VCaP (cell line): Measurements from ENCODE around the gene USP51.
"Not testable (repeated sequence)": the region's sequence is repeated elsewhere in the genome, so short reads cannot be mapped to it uniquely, and the experiment has no call there.

ENCODE experiments used
- H3K27ac ChIP-seq: fragments of 450-650 bp; 2 replicates; pipeline ENCODE4 v1.5.1; 2017
- TF ChIP-seq, protein P1 (sequence below): fragments of 450-650 bp; conservative IDR thresholded peaks from 2 replicates; pipeline ENCODE4 v1.5.1; 2017; ENCODE audit warnings: mild to moderate bottlenecking, moderate library complexity

Gene USP51

GRCh38 chrX:55480390-55481062, 9.1 kb downstream of the USP51 start:
- TF ChIP-seq, protein P1, sequence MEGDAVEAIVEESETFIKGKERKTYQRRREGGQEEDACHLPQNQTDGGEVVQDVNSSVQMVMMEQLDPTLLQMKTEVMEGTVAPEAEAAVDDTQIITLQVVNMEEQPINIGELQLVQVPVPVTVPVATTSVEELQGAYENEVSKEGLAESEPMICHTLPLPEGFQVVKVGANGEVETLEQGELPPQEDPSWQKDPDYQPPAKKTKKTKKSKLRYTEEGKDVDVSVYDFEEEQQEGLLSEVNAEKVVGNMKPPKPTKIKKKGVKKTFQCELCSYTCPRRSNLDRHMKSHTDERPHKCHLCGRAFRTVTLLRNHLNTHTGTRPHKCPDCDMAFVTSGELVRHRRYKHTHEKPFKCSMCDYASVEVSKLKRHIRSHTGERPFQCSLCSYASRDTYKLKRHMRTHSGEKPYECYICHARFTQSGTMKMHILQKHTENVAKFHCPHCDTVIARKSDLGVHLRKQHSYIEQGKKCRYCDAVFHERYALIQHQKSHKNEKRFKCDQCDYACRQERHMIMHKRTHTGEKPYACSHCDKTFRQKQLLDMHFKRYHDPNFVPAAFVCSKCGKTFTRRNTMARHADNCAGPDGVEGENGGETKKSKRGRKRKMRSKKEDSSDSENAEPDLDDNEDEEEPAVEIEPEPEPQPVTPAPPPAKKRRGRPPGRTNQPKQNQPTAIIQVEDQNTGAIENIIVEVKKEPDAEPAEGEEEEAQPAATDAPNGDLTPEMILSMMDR: no peak

DNA sequence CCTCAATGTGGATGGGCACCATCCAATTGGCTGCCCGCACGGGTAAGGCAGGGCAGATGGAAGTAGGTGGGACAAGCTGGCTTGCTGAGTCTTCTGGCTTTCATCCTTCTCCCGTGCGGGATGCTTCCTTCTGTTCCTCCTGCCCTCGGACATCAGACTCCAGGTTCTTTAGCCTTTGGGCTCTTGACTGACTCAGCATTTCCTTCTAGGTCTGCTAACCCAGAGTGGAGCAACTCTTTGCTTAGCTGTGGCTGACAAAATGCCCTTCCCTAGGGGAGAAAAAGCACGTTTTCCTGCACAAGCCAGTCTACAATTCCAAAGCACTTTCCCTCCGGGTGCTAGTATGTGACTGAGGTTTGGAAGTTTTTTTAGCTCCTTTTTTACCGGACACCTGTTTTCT, 9.7 kb downstream of the USP51 start:
- not testable (repeated sequence) for H3K27ac ChIP-seq

More at GRCh38 chrX:55480390-55481062, 9.1 kb downstream of the USP51 start:
- H3K27ac ChIP-seq: no peak overlapping the region

GRCh38 chrX:55465791-55466190, 23.9 kb downstream of the USP51 start:
- not testable (repeated sequence) for H3K27ac ChIP-seq

- H3K27ac ChIP-seq: not testable (repeated sequence)
These were observed 24.5 kb downstream of the USP51 start for GRCh38 chrX:55465108-55465507.

DNA sequence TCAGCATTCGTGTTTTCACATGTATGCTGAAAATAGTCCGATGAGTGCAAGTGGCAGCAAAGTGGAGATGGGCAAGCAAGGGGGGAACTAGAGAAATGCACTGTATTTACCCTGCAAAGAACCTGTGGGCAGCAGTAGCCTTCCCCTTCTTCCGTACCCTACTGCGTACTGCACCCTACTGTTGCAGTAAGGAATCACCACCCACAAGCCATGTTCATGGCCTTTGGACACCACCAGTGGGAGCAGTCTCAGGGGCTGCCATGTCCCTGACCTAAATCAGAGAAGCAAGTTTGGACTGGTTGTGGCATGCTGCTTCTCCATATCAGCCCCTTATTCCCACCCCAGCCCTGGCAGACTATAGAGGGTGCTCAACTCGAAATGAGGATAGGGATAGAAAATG, 25.6 kb downstream of the USP51 start:
- not testable (repeated sequence) for H3K27ac ChIP-seq

GRCh38 chrX:55459926-55460325, 29.7 kb downstream of the USP51 start:
- not testable (repeated sequence) for H3K27ac ChIP-seq

DNA sequence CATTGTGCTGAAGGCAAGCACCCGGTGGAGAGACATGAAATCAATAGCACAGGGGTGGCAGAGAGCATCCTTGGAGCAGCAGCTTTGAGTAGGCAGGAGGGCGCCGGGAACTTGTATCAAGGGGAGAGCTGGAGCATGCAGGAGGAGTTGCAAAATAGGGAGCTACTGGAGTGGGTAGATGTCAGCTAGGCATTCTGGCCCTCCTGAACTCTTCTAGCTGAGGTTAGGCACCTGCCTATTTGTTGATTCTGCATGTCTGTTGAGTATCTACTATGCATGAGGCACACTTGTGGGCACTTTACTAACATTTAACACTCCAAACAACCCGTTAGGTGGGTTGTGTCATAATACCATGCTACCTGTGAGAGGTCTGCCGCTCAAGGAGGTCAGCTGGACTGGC, 30.2 kb downstream of the USP51 start:
- not testable (repeated sequence) for H3K27ac ChIP-seq

- not testable (repeated sequence) for H3K27ac ChIP-seq
These were observed 33.9 kb downstream of the USP51 start for GRCh38 chrX:55455708-55456107.

DNA sequence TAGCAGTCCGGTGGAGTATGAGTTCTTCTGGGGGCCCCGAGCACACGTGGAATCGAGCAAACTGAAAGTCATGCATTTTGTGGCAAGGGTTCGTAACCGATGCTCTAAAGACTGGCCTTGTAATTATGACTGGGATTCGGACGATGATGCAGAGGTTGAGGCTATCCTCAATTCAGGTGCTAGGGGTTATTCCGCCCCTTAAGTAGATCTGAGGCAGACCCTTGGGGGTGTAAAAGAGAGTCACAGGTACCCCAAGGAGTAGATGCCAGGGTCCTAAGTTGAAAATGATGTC, 36.9 kb downstream of the USP51 start:
- TF ChIP-seq, protein P1: no peak
- peak overlapping the region; percentile 83 for H3K27ac ChIP-seq

DNA sequence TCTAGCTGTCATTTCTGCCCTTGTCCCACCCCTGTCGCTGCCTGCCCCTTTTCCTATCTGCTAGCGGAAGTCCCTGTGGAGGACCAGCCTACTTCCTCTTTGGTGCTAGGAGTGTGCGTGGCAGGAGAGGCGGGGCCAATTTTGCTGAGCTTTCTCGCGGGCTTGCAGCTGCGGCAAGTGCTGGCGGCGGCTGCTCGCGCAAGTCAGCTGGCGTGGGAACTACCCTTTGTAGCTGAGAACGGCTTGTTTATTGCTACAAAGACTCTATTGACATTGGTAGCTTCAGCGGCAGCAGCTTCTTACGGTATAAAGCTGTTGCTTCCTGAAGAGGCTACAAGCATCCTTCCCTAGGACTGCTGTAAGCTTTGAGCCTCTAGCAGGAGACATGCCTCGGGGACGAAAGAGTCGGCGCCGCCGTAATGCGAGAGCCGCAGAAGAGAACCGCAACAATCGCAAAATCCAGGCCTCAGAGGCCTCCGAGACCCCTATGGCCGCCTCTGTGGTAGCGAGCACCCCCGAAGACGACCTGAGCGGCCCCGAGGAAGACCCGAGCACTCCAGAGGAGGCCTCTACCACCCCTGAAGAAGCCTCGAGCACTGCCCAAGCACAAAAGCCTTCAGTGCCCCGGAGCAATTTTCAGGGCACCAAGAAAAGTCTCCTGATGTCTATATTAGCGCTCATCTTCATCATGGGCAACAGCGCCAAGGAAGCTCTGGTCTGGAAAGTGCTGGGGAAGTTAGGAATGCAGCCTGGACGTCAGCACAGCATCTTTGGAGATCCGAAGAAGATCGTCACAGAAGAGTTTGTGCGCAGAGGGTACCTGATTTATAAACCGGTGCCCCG, 37.4 kb downstream of the USP51 start, which contains the start of gene MAGEH1:
Gene MAGEH1 (plus strand): TSS at position 138 of the 843 bp plus-strand sequence. CDS start 248 bp downstream, at position 386.
- H3K27ac ChIP-seq: peak within 1 kb of the TSS; percentile 83
- TF ChIP-seq, protein P1: no peak

DNA sequence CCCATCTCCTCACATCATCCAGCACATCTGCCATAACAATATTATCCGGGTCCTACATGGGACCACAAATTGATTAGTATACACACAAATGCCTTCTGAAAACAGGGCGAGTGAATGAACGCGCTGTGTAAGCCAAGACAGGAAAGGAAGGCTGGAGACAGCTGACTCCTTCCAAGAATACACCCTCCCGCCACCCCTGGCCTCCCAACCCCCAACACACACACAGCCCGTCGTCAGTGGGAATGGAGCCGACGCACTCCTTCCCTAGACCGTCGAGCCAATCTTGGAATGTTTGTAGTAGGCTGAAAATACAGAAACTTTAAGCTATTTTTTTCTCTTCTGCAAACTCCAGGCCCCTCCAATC, 38.0 kb downstream of the USP51 start:
- TF ChIP-seq, protein P1: no peak
- peak overlapping the region; percentile 83 for H3K27ac ChIP-seq
